Activated CD4-positive, alpha-beta T cell treated with anti-CD3 and anti-CD28 coated beads, Interleukin-2, amount 50 U/mL, for 48 hours (primary cell): ENCODE measurements around the gene PKMYT1.

Experiments used
- DNase-seq, 2 experiments: peaks; one replicate each; pipeline ENCODE4 v3.0.0-alpha.2; 2020

Gene PKMYT1

DNA sequence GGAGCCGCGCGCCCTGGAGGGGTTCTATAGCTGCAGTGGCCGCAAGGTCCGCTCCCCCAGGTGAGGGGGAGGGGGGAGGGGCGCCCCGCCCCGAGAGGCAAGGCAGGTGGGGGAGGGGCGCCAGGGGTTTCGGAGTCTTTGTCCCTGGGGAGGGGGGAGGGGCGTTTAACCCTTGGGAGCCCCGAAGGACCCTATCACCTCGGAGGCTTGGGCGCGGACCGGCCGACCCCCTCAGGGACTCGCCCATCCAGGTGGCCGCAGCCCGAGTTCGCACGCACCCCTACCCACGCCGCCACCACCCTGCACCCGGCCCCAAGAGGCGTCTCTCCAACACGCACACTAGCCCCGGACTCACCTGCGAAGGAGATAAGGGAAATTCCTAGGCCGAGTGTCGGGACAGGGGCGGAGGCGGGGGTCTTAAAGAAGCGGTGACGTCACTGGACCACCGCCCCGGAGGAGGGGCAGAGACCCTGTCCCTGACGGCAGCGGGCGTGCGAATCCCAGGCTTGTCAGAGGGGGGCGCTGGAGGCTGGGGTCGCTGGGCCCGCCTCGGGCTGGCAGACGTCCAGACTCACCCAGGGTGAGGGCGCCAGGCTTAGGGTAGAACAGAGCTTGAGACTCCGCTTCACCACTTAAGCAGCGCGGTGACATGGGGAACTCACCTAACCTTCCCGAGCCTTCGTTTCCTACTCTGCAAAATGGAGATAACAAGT, 37.7 kb upstream of the PKMYT1 start, which contains the start of gene CLDN6:
TSS of gene CLDN6 (minus strand) at position 390 of the 713 bp plus-strand sequence. CDS start 2,162 bp downstream, outside the sequence.
- peak; percentile 43 to 55 for DNase-seq

DNA sequence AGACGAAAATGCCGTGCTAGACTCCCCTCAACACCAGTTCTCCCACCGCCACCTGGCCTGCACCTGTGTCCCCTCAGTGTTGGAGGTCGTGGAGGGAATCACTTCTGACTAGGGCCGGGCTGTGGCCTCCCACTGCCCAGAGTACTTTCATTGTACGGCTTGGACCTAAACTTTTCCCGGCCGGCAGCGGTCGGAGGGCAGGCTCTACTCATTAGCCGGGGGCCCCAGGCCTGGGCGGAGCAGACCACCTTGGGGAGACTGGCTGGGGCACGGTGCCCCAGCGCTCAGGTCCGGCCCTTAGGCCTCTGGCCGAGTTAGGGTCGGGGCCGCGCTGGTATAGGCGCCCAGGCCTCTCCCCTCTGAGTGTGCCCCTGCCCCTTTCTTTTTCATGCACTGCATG, 37.1 kb upstream of the PKMYT1 start:
- DNase-seq = no peak

DNA sequence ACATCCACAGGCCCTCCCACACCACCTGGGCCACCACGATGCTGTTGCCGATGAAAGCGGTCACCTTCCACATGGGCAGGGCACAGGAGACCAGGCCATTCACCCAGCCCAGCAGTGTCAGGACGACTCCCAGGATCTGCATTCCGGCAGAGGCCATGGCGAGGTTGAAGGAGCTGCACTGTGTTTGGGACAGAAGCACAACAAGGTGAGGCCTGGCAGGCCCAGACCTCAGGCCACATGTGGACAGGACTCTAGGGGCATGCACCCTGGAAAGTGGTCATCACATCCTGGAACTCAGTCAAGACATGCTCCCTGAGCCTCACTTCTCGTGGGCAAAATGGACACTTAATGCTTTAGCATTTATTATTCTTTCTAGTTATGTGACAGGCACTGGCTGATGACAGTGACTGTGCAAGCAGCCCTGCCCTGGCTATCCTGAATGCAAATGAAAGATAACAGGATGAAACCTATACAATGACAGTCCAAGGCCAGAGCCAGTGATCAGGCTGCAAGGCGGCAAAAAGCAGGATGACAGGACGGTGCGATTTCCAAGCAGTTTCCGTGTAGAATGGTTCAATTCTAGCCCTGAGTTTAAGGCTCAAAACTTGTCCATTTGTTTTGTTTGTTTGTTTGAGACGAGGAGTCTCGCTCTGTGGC, 35.7 kb upstream of the PKMYT1 start:
- DNase-seq = no peak

DNA sequence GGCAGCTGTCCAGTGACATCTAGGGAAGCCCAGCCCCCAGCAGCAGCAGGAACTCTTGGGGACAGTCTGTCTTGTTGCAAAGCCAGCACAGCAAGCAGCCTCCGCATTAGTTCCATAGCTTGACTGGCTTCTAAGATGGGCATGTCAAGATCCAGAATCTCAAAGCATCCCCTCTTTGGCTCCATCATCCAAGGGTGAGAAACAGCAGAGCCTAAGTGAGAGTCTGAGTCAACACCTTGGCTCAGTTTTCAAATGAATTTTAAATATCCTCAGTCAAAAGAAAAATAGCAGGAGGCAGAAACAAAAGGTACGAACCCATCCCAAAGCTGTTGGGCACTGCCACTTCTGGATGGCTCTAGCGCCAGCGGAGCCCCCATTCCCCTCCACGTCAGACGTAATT, 34.7 kb upstream of the PKMYT1 start:
- no peak for DNase-seq

DNA sequence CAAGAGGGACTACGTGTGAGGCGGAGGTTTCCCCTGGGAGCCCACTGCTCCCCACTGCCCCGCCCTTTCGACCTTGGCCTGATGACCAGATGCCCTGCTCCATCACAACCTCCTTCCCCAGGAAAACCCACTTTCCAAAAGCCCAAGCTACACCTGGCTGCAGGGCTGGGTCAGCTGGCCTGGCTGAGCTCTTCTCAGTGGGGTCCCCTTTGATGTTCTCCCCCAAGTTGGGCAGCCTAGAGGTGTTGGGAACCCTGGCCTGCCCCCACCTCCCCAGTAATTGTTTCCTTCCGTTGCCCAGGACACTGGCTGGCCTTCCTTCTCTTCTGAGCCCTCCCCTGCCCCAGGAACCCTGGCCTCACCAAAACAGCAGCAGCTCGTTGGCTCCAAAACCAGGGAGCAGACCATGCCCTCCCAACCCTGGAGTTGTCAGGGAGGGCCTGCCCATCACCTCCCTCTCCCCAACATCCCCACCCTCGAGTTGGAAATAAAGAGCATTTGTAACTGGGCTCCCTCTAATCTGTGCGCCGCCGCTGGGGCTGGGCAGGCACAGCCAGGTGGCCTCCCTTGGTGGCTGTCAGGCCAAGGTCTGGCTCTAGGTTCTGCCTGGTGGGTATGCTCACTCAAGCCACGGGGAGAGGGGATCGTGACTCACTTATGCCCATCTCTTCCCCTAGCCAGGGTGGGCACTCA, 33.9 kb upstream of the PKMYT1 start:
- no peak for DNase-seq

DNA sequence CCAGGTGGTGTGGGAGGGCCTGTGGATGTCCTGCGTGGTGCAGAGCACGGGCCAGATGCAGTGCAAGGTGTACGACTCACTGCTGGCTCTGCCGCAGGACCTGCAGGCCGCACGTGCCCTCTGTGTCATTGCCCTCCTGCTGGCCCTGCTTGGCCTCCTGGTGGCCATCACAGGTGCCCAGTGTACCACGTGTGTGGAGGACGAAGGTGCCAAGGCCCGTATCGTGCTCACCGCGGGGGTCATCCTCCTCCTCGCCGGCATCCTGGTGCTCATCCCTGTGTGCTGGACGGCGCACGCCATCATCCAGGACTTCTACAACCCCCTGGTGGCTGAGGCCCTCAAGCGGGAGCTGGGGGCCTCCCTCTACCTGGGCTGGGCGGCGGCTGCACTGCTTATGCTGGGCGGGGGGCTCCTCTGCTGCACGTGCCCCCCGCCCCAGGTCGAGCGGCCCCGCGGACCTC, 33.3 kb upstream of the PKMYT1 start:
- DNase-seq = no peak

DNA sequence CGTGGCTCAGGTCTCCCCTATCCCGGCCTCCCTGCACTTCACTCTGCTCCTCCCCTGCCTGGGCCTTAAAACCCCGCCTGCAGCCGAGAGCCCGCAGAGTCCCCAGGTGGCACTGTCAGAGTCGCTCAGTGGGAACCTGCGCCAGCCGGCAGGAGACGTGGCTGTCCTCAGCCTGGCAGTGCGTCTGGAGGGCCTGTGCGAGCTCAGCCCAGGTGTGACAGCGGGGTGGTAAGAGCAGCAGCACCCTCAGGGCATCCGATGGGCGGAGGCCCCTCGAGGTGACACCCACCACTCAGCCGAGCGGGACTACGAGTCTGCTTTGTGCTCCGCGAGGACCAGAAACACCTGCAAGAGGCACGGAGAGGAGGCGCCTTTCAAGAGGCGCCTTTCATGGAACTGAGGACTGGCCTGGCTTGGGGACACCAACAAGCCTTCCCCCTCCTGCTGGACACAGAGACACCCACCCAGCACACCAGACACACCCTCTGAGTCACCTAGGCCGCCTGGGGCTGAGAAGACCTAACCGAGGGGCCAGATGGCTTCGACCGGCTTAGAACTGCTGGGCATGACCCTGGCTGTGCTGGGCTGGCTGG, 32.7 kb upstream of the PKMYT1 start, which contains the start of gene CLDN9:
TSS of gene CLDN9 (plus strand) at position 96 of the 593 bp plus-strand sequence. CDS start at position 536, 440 bp downstream.
- no peak for DNase-seq

DNA sequence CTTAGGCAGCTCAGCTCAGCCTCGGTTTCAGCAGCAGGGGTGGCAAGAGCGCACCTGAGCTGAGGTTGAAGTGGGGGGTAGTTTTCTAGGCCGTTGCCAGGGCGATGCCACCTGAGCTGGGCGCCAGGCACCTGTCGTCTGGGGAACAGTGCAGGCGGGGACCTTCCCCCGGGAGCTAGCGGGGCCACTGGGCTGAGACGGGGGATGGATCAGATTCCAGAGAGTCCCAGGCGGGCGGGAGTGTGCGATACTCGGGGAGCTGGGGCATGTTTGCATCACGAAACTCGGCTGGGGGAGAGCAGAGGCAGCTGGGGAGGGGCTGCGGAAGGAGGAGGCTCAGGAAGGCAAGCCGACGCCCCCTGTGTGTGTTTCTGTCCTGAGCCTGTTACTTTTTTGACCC, 32.0 kb upstream of the PKMYT1 start:
- no peak for DNase-seq

DNA sequence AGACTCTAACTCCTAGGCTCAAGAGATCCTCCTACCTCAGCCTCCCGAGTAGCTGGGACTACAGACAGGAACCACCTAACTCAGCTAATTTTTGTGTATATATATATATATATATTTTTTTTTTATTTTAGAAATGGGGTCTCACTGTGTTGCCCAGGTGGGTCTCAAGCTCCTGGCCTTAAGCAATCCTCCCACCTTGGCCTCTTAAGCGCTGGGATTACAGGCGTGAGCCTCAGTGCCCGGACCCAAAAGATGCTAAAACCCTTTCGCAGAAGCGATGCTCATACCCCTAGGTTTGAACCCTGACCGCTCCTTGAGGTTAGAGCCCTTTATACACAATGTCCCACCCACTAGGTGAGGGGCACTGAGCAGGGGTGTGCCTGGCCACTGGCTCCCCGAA, 30.3 kb upstream of the PKMYT1 start:
- no peak for DNase-seq

DNA sequence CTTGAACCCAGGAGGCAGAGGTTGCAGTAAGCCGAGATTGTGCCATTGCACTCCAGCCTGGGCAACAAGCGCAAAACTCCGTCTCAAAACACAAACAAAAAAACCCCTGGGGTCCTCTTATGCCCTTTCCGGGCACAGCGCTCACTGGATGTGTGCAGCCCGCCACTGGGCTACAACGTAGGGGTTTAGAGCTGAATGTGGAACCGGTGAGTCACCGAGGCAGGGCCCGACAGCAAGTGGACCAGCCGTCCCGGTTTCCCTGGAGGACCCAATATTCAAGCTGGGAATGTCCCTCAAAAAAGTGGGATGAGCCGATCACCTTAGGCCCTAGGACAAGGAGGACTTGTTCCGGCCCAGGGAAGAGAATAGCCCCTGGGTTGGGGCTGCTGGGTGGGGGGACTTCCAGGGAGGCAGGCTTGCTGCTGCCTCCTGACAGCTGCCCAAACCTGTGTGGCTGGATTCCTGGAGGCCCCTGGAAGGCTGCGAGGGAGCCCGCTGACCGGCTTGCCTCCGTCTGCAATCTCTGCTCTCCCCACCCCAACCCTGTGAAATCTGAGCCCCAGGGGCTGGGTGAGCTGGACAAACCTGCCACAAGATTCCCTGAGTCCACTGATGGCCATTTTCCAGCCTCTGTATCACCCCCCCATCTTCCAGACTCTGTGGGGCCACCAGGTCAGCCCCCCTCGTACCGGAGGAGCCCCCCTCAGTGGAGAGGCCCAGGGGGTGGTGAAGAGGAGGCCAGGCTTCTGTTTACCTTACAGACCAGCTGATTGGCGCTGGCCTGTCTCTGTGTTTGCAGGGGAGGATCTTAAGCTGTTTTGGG, 29.5 kb upstream of the PKMYT1 start:
- DNase-seq = no peak

DNA sequence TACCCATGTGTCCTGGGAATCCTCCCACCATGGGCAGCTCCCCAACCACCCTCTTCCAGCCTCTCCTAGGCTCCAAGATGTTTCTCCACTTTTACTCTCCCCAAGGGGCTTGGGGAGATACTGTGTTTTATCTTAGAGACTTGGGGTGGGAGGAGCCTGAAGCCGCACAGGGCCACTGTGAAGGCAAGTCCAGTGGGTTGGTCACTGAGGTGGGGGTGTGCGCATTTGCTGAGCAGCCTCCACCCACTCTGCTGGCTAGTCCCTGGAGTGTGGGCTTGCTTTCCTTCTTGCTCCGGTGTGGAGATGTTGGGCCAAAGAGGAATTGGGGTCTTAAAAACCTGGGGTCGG, 28.4 kb upstream of the PKMYT1 start:
- DNase-seq = no peak

DNA sequence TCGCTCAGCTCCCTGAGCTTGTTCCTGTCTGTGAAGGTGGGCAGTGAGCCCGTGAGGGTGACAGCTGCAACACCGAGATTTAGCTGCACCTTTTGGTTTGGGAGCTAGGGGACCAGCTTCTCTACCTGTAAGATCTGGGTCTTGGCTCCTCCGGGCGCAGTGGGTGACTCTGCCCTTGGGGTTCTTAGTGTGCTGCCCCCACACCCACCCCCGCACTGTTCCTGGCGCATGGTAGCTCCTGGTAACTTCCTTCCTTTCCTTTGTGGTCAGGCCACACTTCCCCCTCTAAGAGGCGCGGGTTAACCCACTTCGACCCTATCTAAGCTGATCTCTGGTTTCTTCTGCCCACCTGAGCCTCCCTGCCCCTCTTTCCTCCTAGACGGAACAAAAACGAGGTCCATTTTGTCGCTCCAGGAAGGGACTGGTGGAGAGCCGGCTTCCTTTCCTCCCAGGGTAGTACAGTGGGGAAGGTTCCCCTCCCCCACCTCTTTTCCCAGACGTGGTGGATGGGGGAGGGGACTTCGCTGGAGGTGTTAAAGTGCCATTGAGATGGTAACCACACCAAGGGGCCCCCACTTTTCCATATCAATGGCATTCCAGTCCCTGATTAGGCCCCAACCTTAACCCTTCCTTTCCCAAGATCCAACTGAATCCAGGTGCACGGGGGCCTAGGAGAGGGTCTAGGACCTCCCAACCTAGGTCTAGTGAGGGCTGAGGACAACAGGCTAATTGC, 27.9 kb upstream of the PKMYT1 start:
- no peak for DNase-seq

DNA sequence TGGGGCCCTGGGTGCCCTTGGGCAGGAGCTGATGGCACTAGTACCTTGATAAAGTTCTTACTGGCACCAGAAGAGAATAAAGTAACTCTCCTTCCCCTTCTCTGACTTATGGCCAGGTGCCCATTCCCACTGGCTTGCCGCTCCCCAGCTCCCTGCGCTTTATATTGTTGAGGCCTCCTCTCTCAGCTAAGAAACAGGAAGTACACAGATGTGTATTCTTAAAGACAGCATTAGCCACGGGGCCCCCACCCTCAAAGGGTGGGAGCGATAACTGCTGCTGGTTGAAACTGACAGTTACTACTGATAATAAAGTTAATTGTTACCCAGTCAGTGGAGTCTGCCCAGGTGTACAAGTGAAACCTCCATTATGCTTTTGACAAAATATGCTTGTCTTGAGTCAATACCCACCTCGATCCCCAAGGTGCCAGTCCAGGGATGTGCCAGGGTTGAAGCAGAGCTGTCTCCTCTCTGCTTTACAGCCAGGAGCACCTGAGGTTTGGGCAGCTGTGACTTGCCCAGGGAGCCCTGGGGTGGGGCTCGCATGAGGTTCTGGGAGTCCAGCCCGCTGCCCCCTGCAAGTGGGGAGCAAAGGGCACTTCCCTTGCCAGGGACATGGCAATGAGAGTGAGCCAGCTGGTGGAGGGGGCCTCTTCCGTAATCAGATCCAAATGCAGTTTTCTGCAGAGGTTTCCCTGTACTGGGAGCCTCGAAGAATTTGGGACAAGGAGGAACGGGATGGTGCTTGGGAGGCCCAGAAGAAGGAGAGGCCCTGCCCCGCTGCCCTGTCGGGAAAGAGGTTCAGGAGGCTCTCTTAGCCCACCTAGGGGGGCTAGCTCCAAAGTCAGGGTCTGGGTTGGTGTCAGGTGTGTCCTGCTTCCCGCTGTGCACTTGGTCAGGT, 27.1 kb upstream of the PKMYT1 start:
- no peak for DNase-seq

DNA sequence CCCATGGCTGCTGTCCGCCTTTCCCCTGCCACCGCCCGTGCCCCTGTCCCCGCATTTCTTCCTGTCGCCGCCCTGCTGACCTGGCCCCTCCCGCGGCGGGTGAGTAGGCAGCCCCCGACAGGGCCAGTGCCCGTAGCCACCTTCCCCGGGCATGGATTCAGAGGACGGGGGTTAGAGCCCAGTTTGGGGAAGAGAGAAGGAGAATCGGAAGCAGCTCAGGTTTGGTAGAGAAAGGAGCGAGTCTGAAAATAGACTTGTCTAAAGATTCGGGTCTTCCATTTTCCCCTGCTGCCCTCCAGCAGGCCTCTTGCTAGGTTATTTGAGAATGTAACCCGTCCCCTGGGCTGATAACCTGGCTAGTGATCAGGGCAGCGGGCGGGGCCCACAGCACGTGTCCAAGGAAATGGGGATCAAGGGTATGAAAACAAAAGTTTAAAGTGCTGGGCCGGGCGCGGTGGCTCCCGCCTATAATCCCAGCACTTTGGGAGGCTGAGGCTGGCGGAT, 24.6 kb upstream of the PKMYT1 start:
- DNase-seq = no peak

DNA sequence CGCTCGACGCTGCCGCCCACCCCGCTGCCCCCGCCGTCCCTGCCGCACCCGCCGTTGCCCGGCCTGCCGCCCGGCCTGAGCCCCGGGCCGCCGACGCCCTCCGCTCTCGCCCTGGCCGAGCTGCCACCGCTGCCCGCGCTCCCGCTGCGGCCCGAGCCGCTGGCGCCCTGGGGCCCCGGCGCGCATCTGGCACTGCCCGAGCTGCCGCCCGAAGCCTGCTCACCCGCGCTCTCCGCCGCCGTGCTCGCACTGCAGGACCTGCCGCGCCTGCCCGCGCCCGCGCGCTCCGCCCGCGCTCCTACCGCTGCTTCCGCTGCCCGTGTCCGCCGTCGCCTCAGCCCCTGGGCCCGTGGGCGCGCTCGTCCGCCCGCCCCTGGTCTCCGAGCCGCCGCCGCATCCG, 24.1 kb upstream of the PKMYT1 start:
- peak in 1 of 2 experiments; percentile 25 for DNase-seq

DNA sequence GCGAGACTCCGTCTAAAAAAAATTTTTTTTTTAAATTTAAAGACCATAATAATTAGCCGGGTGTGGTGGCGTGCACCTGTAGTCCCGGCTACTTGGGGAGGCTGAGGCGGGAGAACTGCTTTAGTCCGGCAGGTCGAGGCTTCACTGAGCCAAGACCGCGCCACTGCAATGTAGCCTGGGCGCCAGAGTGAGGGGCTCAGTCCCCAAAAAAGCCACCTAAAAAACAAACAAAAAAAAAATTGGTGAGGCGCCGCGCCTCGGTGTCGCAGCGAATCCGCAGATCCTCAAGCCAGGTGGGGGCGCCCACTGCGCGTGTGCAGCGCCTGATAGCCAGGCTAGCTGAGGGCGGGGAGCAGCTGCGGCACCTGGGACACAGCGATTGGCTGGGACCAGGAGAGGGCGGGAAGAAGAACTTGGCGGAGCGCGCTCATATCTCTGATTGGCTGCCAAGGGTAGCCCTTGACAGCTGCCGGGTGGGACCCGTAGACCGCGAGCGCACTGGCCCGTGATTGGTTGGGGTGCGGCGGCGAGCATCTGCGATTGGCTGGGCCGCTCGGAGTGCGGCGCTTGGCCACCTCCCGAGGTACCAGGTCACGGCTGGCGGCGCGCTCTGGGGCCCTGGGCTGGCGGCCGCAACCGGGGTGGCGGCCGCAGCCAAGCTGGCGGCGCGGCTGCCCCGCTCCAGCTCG, 23.5 kb upstream of the PKMYT1 start:
- DNase-seq = peak; percentile 96 to 97

DNA sequence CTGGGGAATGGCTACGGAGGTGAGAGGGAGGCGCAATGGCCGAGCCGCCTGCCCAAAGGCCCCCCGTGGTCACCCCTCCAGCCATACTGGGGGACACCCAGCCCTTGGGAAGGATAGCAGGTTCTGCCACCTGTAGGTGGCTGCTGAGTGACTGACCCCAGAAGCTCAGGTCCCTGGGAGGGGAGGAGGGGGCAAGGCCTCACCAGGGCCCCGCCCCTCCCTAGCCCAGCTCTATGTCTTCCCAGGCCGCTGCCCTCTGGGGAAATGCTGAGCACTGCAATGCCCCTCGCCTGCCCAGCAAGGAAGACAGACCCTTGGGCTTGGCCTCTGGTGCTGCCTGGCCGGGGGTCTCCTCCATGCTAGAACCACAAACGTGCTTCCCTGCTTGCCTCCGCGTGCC, 21.1 kb upstream of the PKMYT1 start:
- DNase-seq = no peak

DNA sequence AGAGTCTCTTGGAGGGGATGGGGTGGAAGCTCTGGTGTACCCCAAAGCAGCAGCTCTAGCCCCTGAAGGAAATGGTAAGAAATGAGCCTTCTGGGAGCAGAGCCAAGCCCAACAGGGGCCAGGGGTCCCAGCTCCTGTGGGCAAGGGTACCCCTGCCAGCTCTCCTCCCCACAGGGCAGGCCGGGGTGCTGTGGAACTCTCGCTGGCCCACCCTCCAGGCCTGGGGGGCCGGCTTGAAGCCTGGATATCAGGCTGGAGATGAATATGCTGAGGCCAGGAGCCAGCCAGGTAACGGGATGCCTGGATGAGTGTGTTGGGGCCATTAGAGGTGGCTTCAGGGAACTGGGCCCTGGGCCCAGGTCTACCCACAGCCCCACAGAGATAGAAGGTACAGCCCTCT, 20.3 kb upstream of the PKMYT1 start:
- DNase-seq = no peak

DNA sequence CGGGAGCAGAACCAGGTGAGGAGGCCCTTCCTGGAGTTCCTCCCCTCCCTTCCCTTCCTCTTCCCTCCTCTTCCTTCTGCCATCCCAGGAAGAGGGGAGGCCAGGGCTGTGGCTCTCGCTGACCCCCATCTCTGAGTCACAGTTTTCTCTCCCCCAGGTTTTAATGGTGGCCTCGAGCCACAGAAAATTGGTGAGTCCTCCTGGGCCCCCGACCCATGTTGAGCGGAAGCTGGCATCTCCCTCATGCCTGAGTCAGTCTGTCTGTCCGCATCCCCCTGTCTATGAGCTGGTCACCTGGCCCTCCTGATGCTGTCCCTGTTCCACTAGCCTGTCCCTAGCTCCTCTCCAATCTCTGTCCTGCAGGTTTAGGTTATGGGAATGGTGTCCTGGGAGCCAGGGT, 19.7 kb upstream of the PKMYT1 start:
- DNase-seq = no peak

DNA sequence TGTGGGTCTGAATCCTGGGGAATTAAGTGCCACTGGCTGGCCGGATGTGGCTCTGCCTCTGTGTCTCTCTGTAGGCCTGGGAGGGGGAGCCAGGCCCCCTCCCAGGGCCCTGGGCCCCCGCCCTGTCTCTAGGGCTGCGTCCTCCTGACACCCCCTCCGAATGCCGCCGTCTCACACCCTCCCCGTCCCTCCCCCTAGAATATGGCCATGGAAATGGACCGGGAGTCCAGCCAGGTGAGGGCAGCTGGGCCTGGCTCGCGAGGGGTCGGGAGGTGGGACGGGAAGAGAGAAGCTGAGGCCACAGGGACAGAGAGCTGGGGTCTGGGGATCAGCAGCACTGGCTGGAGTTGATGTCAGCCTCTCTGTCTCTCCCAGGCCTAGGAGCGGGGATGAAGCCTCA, 16.1 kb upstream of the PKMYT1 start:
- no peak for DNase-seq
